ENCODE results near the gene NPPB. TPM values are rescaled to one million over a fixed set of nuclear protein-coding genes. Genes with fewer than 3 reads are reported as not detected.
A peak's percentile ranks its signal among the peaks of the same experiment; 100 is the strongest.

NPPB gene
- total RNA-seq, 4 donors from 2014 or later: not detected

DNA sequence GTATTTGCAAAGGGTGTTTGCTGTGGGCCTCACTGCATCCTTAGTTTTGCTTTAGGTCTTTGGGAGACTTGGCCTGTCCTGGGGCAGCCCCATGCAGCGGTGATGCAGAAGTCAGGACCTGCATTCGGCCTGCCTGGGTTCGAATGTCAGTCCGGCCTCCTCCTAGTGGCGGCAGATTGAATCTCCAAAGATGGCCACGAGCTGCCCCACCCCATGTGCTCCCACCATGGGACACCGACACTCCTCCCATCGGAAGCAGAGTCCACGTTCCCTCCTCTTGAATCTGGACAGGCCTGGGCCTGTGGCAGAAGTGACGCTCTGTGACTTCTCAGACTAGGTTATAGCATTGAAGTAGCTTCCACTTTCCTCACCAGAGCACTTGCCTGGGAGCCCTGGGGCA, 16.3 kb upstream of the NPPB start:
- Histone ChIP-seq H3K36me3 (no peaks in the 10 kb centered on the region), H3K4me3 (no peak overlapping the region), H3K9me3 (no peaks in the 10 kb centered on the region), H3K27me3 (no peaks in the 10 kb centered on the region), H3K4me1 (peaks cover 35 to 51% of the 10 kb centered on the region in 2 donors), H3K27ac (peak overlapping the region; percentile 75 to 95 (median 82))
- intact Hi-C loops (cut with DNase I; ENCODE audit: low total_unique reads): no loop called here
- TF ChIP-seq, protein P1, sequence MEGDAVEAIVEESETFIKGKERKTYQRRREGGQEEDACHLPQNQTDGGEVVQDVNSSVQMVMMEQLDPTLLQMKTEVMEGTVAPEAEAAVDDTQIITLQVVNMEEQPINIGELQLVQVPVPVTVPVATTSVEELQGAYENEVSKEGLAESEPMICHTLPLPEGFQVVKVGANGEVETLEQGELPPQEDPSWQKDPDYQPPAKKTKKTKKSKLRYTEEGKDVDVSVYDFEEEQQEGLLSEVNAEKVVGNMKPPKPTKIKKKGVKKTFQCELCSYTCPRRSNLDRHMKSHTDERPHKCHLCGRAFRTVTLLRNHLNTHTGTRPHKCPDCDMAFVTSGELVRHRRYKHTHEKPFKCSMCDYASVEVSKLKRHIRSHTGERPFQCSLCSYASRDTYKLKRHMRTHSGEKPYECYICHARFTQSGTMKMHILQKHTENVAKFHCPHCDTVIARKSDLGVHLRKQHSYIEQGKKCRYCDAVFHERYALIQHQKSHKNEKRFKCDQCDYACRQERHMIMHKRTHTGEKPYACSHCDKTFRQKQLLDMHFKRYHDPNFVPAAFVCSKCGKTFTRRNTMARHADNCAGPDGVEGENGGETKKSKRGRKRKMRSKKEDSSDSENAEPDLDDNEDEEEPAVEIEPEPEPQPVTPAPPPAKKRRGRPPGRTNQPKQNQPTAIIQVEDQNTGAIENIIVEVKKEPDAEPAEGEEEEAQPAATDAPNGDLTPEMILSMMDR (IDR thresholded peaks at IDR 0.05 in 4 of 5, conservative IDR thresholded peaks at IDR 0.05 in 1 of 5): no peak
- no peak for TF ChIP-seq POLR2A (IDR thresholded peaks at IDR 0.05)
- in situ Hi-C loops (cut with MboI; ENCODE audit: low sequenced_read_pairs in 4 of 4): no loop called here
- no peak for DNase-seq
- no peak for ATAC-seq

DNA sequence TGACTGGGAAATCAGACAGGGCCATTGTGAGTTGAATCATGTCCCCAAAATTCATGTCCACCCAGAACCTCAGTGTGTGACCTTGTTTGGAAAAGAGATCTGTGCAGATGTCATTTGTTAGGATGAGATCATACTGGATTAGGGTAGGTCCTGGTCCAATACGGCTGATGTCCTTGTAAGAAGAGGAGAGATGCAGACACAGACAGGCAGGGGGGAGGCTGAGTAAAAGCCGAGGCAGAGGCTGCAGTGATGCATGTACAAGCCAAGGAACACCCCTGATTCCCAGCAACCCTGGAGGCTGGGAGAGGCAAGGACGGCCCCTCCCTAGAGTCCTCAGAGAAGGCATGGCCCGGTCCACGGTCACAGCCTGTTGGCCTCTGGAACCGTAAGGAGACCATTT, 15.9 kb upstream of the NPPB start:
- no peak for TF ChIP-seq POLR2A (IDR thresholded peaks at IDR 0.05)
- TF ChIP-seq, protein P1 (IDR thresholded peaks at IDR 0.05 in 4 of 5, conservative IDR thresholded peaks at IDR 0.05 in 1 of 5): no peak
- peak; percentile 25 to 28 for ATAC-seq
- H3K27me3 ChIP-seq: no peaks in the 10 kb centered on the region
- H3K4me3 ChIP-seq: no peak overlapping the region
- in situ Hi-C loops (cut with MboI; ENCODE audit: low sequenced_read_pairs in 4 of 4): no loop called here
- no peaks in the 10 kb centered on the region for H3K36me3 ChIP-seq
- H3K27ac ChIP-seq: peak overlapping the region; percentile 75 to 95 (median 82)
- H3K4me1 ChIP-seq: peaks cover 31 to 46% of the 10 kb centered on the region in 2 donors
- peak in 1 of 2 donors; percentile 33 for DNase-seq
- H3K9me3 ChIP-seq: no peaks in the 10 kb centered on the region
- intact Hi-C loops (cut with DNase I; ENCODE audit: low total_unique reads): loop anchor here (1.0 kb wide), 1 partner anchor 12 kb away; no protein-coding TSS in a partner anchor

DNA sequence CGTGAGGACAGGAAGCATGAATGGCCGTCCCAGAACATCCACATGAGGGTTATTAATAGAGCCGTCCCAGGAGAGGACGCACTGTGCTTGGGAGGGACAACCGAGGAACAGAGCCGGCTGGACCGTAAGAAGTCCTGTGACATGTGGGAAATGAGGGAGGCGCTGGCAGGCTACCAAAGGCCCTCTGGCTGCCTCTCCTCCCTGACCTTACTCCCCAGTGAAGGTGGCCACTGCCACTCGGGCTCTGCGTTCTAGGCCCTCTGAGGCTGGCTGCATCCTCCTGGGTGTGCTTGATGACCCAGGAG, 15.5 kb upstream of the NPPB start:
- peak in 1 of 2 donors; percentile 4 for TF ChIP-seq POLR2A (IDR thresholded peaks at IDR 0.05)
- TF ChIP-seq, protein P1 (IDR thresholded peaks at IDR 0.05 in 4 of 5, conservative IDR thresholded peaks at IDR 0.05 in 1 of 5): no peak
- in situ Hi-C loops (cut with MboI; ENCODE audit: low sequenced_read_pairs in 4 of 4) (no loop called here), intact Hi-C loops (cut with DNase I; ENCODE audit: low total_unique reads) (loop anchor here (1.0 kb wide), 1 partner anchor 12 kb away; no protein-coding TSS in a partner anchor)
- H3K4me1 ChIP-seq: peaks cover 26 to 42% of the 10 kb centered on the region in 2 donors
- no peaks in the 10 kb centered on the region for H3K36me3 ChIP-seq
- H3K9me3 ChIP-seq: no peaks in the 10 kb centered on the region
- H3K27ac ChIP-seq: peak overlapping the region; percentile 75 to 95 (median 83)
- no peaks in the 10 kb centered on the region for H3K27me3 ChIP-seq
- DNase-seq (peak; percentile 96), ATAC-seq (peak; percentile 94 to 97)
- no peak overlapping the region for H3K4me3 ChIP-seq

DNA sequence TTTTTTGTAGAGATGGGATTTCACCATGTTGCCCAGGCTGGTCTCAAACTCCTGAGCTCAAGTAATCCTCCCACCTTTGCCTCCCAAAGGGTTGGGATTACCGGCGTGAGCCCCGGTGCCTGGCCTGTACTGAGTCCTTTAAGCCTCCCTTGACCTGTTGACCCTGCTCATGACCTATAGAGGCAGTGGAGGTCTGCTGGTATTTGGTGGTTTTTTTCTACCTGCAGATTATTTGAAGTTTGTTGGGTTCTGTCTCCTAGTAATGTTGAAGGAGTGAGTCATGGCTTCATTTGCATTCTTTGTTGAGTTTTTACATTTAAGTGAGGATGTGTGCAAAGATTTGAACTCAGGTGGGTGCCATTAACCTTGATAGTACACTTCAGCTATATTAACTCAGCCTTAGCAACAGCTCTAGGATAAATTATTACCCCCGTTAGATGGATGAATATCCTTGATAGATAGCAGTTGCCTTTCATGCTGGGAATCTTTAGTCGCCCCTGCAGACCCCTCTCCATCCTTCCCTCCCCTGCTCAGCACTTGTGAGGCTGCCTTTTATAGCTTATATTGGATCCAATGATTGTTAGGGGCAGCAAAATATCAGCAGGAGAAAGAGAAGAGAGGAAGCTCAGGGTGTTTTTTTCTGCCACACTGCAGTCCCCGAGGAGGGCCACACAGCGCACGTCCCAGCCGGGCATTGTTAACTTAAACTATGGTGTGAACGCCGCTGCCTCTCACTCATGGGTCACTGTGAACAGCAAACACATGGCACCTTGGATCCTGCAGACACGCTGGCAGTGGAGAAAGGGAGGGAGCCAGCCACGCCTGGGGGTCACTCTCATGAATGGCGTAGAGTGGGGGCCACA, 14.9 kb upstream of the NPPB start:
- intact Hi-C loops (cut with DNase I; ENCODE audit: low total_unique reads): loop anchor here (1.0 kb wide), 1 partner anchor 13 kb away; no protein-coding TSS in a partner anchor
- no peak for ATAC-seq
- in situ Hi-C loops (cut with MboI; ENCODE audit: low sequenced_read_pairs in 4 of 4): no loop called here
- H3K27me3 ChIP-seq: no peaks in the 10 kb centered on the region
- H3K4me3 ChIP-seq: no peak overlapping the region
- no peak for DNase-seq
- TF ChIP-seq, protein P1 (IDR thresholded peaks at IDR 0.05 in 4 of 5, conservative IDR thresholded peaks at IDR 0.05 in 1 of 5): no peak
- TF ChIP-seq POLR2A (IDR thresholded peaks at IDR 0.05): peak; percentile 32 to 34
- H3K36me3 ChIP-seq: no peaks in the 10 kb centered on the region
- peaks cover 21 to 37% of the 10 kb centered on the region in 2 donors for H3K4me1 ChIP-seq
- peak overlapping the region; percentile 75 to 95 (median 83) for H3K27ac ChIP-seq
- H3K9me3 ChIP-seq: no peaks in the 10 kb centered on the region
